RCC 7860 (cell line): ENCODE results near the gene ZNF652.
"Not testable (repeated sequence)": the region's sequence is repeated elsewhere in the genome, so short reads cannot be mapped to it uniquely, and the experiment has no call there.

Source experiments
- DNase-seq: peaks from one replicate; pipeline ENCODE4 v3.0.0-alpha.2; 2015; ENCODE audit warnings: low spot score
- FAIRE-seq: peaks from 2 replicates; lab custom pipeline; 2012; peaks lifted over from hg19 to GRCh38; lab: Jason Lieb, UNC

ZNF652 gene

GRCh38 chr17:49318435-49318965, 43.5 kb downstream of the ZNF652 start:
- no peak for FAIRE-seq

GRCh38 chr17:49316889-49317675, 45.0 kb downstream of the ZNF652 start:
- DNase-seq (no peak), FAIRE-seq (no peak)

More at GRCh38 chr17:49318435-49318965, 43.5 kb downstream of the ZNF652 start:
- no peak for DNase-seq

- peak; percentile 16 for FAIRE-seq
- DNase-seq, result peak; percentile 35
Measured at GRCh38 chr17:49316258-49316570, 45.8 kb downstream of the ZNF652 start.

GRCh38 chr17:49315551-49316257, 46.3 kb downstream of the ZNF652 start:
- FAIRE-seq (peak; percentile 94), DNase-seq (peak; percentile 86)

- DNase-seq (no peak), FAIRE-seq (no peak)
Measured at GRCh38 chr17:49312722-49313121, 49.3 kb downstream of the ZNF652 start.

- FAIRE-seq, result no peak
- DNase-seq, result no peak
Measured at GRCh38 chr17:49299996-49300395, 62.1 kb downstream of the ZNF652 start.

- FAIRE-seq, result no peak
- no peak for DNase-seq
Measured at GRCh38 chr17:49298371-49298976, 63.6 kb downstream of the ZNF652 start.

- DNase-seq (no peak), FAIRE-seq (no peak)
Measured at GRCh38 chr17:49297141-49297540, 64.9 kb downstream of the ZNF652 start.

- DNase-seq (no peak), FAIRE-seq (peak; percentile 10)
Measured at GRCh38 chr17:49294122-49294521, 67.9 kb downstream of the ZNF652 start.

GRCh38 chr17:49292901-49293300, 69.1 kb downstream of the ZNF652 start:
- FAIRE-seq, result no peak

GRCh38 chr17:49291929-49292328, 70.1 kb downstream of the ZNF652 start:
- no peak for FAIRE-seq
- no peak for DNase-seq

More at GRCh38 chr17:49292901-49293300, 69.1 kb downstream of the ZNF652 start:
- no peak for DNase-seq

- FAIRE-seq, result peak; percentile 43
- no peak for DNase-seq
Measured at GRCh38 chr17:49290690-49291359, 71.2 kb downstream of the ZNF652 start.

GRCh38 chr17:49288388-49288787, 73.7 kb downstream of the ZNF652 start:
- FAIRE-seq (no peak), DNase-seq (no peak)

- FAIRE-seq, result no peak
- DNase-seq, result no peak
Measured at GRCh38 chr17:49287481-49287880, 74.6 kb downstream of the ZNF652 start.

- DNase-seq, FAIRE-seq: not testable (repeated sequence)
Measured at GRCh38 chr17:49286261-49286973, 75.6 kb downstream of the ZNF652 start.

- no peak for FAIRE-seq
Measured at GRCh38 chr17:49285716-49286115, 76.3 kb downstream of the ZNF652 start.

GRCh38 chr17:49280918-49281317, 81.1 kb downstream of the ZNF652 start:
- DNase-seq (no peak), FAIRE-seq (no peak)

More at GRCh38 chr17:49285716-49286115, 76.3 kb downstream of the ZNF652 start:
- DNase-seq, result no peak

GRCh38 chr17:49280061-49280460, 82.0 kb downstream of the ZNF652 start:
- DNase-seq (no peak), FAIRE-seq (no peak)

- not testable (repeated sequence) for DNase-seq, FAIRE-seq
Measured at GRCh38 chr17:49279263-49280015, 82.6 kb downstream of the ZNF652 start.

GRCh38 chr17:49278076-49278475, 84.0 kb downstream of the ZNF652 start:
- FAIRE-seq (no peak), DNase-seq (no peak)
